Measurements from ENCODE around the gene RIOK2.

Gene RIOK2

GRCh38 chr5:97164846-97165245, 18.2 kb downstream of the RIOK2 start:
- no peak overlapping the region for H3K4me3 ChIP-seq (ENCODE audit: low read depth, low read length)
- H3K27me3 ChIP-seq (ENCODE audit: control insufficient read depth, insufficient read depth, low read length): no peaks in the 10 kb centered on the region
- H3K9ac ChIP-seq (ENCODE audit: low read depth, low read length): no peak overlapping the region
- no peaks in the 10 kb centered on the region for H3K4me1 ChIP-seq (ENCODE audit: control insufficient read depth, insufficient read depth, low read length)
- H3K9me3 ChIP-seq (ENCODE audit: control insufficient read depth, insufficient read depth, low read length): no peaks in the 10 kb centered on the region
- no peaks in the 10 kb centered on the region for H3K36me3 ChIP-seq (ENCODE audit: control insufficient read depth, insufficient read depth, low read length)

GRCh38 chr5:97163790-97164285, 19.2 kb downstream of the RIOK2 start:
- Histone ChIP-seq H3K9me3 (ENCODE audit: control insufficient read depth, insufficient read depth, low read length) (no peaks in the 10 kb centered on the region), H3K4me3 (ENCODE audit: low read depth, low read length) (no peak overlapping the region), H3K9ac (ENCODE audit: low read depth, low read length) (no peak overlapping the region), H3K36me3 (ENCODE audit: control insufficient read depth, insufficient read depth, low read length) (no peaks in the 10 kb centered on the region), H3K4me1 (ENCODE audit: control insufficient read depth, insufficient read depth, low read length) (no peaks in the 10 kb centered on the region), H3K27me3 (ENCODE audit: control insufficient read depth, insufficient read depth, low read length) (no peaks in the 10 kb centered on the region)

- Histone ChIP-seq H3K27me3 (ENCODE audit: control insufficient read depth, insufficient read depth, low read length) (no peaks in the 10 kb centered on the region), H3K4me1 (ENCODE audit: control insufficient read depth, insufficient read depth, low read length) (no peaks in the 10 kb centered on the region), H3K36me3 (ENCODE audit: control insufficient read depth, insufficient read depth, low read length) (no peaks in the 10 kb centered on the region), H3K9me3 (ENCODE audit: control insufficient read depth, insufficient read depth, low read length) (no peaks in the 10 kb centered on the region), H3K4me3 (ENCODE audit: low read depth, low read length) (no peak overlapping the region), H3K9ac (ENCODE audit: low read depth, low read length) (no peak overlapping the region)
These were observed 19.7 kb downstream of the RIOK2 start for GRCh38 chr5:97163360-97163764.

GRCh38 chr5:97162045-97162444, 21.0 kb downstream of the RIOK2 start:
- Histone ChIP-seq H3K4me1 (ENCODE audit: control insufficient read depth, insufficient read depth, low read length) (no peaks in the 10 kb centered on the region), H3K27me3 (ENCODE audit: control insufficient read depth, insufficient read depth, low read length) (no peaks in the 10 kb centered on the region), H3K36me3 (ENCODE audit: control insufficient read depth, insufficient read depth, low read length) (no peaks in the 10 kb centered on the region), H3K9me3 (ENCODE audit: control insufficient read depth, insufficient read depth, low read length) (no peaks in the 10 kb centered on the region), H3K4me3 (ENCODE audit: low read depth, low read length) (no peak overlapping the region), H3K9ac (ENCODE audit: low read depth, low read length) (no peak overlapping the region)

- no peaks in the 10 kb centered on the region for H3K27me3 ChIP-seq (ENCODE audit: control insufficient read depth, insufficient read depth, low read length)
- H3K4me1 ChIP-seq (ENCODE audit: control insufficient read depth, insufficient read depth, low read length): no peaks in the 10 kb centered on the region
- H3K9ac ChIP-seq (ENCODE audit: low read depth, low read length): no peak overlapping the region
- no peak overlapping the region for H3K4me3 ChIP-seq (ENCODE audit: low read depth, low read length)
- H3K9me3 ChIP-seq (ENCODE audit: control insufficient read depth, insufficient read depth, low read length): no peaks in the 10 kb centered on the region
- H3K36me3 ChIP-seq (ENCODE audit: control insufficient read depth, insufficient read depth, low read length): no peaks in the 10 kb centered on the region
These were observed 25.4 kb downstream of the RIOK2 start for GRCh38 chr5:97157689-97158088.

GRCh38 chr5:97151370-97151769, 31.7 kb downstream of the RIOK2 start:
- Histone ChIP-seq H3K36me3 (ENCODE audit: control insufficient read depth, insufficient read depth, low read length) (no peaks in the 10 kb centered on the region), H3K9ac (ENCODE audit: low read depth, low read length) (no peak overlapping the region), H3K4me1 (ENCODE audit: control insufficient read depth, insufficient read depth, low read length) (peaks cover 2% of the 10 kb centered on the region), H3K9me3 (ENCODE audit: control insufficient read depth, insufficient read depth, low read length) (no peaks in the 10 kb centered on the region), H3K4me3 (ENCODE audit: low read depth, low read length) (no peak overlapping the region), H3K27me3 (ENCODE audit: control insufficient read depth, insufficient read depth, low read length) (no peaks in the 10 kb centered on the region)

GRCh38 chr5:97150401-97150800, 32.6 kb downstream of the RIOK2 start:
- Histone ChIP-seq H3K9me3 (ENCODE audit: control insufficient read depth, insufficient read depth, low read length) (no peaks in the 10 kb centered on the region), H3K4me3 (ENCODE audit: low read depth, low read length) (no peak overlapping the region), H3K27me3 (ENCODE audit: control insufficient read depth, insufficient read depth, low read length) (no peaks in the 10 kb centered on the region), H3K36me3 (ENCODE audit: control insufficient read depth, insufficient read depth, low read length) (no peaks in the 10 kb centered on the region), H3K9ac (ENCODE audit: low read depth, low read length) (no peak overlapping the region), H3K4me1 (ENCODE audit: control insufficient read depth, insufficient read depth, low read length) (peaks cover 2% of the 10 kb centered on the region)

GRCh38 chr5:97149709-97150108, 33.3 kb downstream of the RIOK2 start:
- Histone ChIP-seq H3K27me3 (ENCODE audit: control insufficient read depth, insufficient read depth, low read length) (no peaks in the 10 kb centered on the region), H3K4me3 (ENCODE audit: low read depth, low read length) (no peak overlapping the region), H3K9ac (ENCODE audit: low read depth, low read length) (no peak overlapping the region), H3K4me1 (ENCODE audit: control insufficient read depth, insufficient read depth, low read length) (peaks cover 2% of the 10 kb centered on the region), H3K36me3 (ENCODE audit: control insufficient read depth, insufficient read depth, low read length) (no peaks in the 10 kb centered on the region), H3K9me3 (ENCODE audit: control insufficient read depth, insufficient read depth, low read length) (no peaks in the 10 kb centered on the region)

GRCh38 chr5:97148288-97148687, 34.8 kb downstream of the RIOK2 start:
- Histone ChIP-seq H3K4me3 (ENCODE audit: low read depth, low read length) (no peak overlapping the region), H3K36me3 (ENCODE audit: control insufficient read depth, insufficient read depth, low read length) (no peaks in the 10 kb centered on the region), H3K4me1 (ENCODE audit: control insufficient read depth, insufficient read depth, low read length) (peaks cover 2% of the 10 kb centered on the region), H3K9ac (ENCODE audit: low read depth, low read length) (no peak overlapping the region), H3K9me3 (ENCODE audit: control insufficient read depth, insufficient read depth, low read length) (no peaks in the 10 kb centered on the region), H3K27me3 (ENCODE audit: control insufficient read depth, insufficient read depth, low read length) (no peaks in the 10 kb centered on the region)

GRCh38 chr5:97143704-97144103, 39.3 kb downstream of the RIOK2 start:
- H3K4me1 ChIP-seq (ENCODE audit: control insufficient read depth, insufficient read depth, low read length): peaks cover 13% of the 10 kb centered on the region
- H3K9ac ChIP-seq (ENCODE audit: low read depth, low read length): no peak overlapping the region
- H3K4me3 ChIP-seq (ENCODE audit: low read depth, low read length): no peak overlapping the region
- H3K27me3 ChIP-seq (ENCODE audit: control insufficient read depth, insufficient read depth, low read length): no peaks in the 10 kb centered on the region
- no peaks in the 10 kb centered on the region for H3K9me3 ChIP-seq (ENCODE audit: control insufficient read depth, insufficient read depth, low read length)
- H3K36me3 ChIP-seq (ENCODE audit: control insufficient read depth, insufficient read depth, low read length): no peaks in the 10 kb centered on the region

- no peaks in the 10 kb centered on the region for H3K27me3 ChIP-seq (ENCODE audit: control insufficient read depth, insufficient read depth, low read length)
- no peak within 1 kb of the TSS for H3K9ac ChIP-seq (ENCODE audit: low read depth, low read length)
- no peaks in the 10 kb centered on the region for H3K9me3 ChIP-seq (ENCODE audit: control insufficient read depth, insufficient read depth, low read length)
- H3K4me3 ChIP-seq (ENCODE audit: low read depth, low read length): no peak within 1 kb of the TSS
- no peaks in the 10 kb centered on the region for H3K36me3 ChIP-seq (ENCODE audit: control insufficient read depth, insufficient read depth, low read length)
- H3K4me1 ChIP-seq (ENCODE audit: control insufficient read depth, insufficient read depth, low read length): peaks cover 11% of the 10 kb centered on the region
These were observed 40.4 kb downstream of the RIOK2 start, which contains the start of gene LIX1 for GRCh38 chr5:97142521-97143254. TSS of gene LIX1 (minus strand) at chr5:97142611. CDS start at chr5:97142576, 35 bp downstream.

GRCh38 chr5:97141539-97141938, 41.5 kb downstream of the RIOK2 start:
- Histone ChIP-seq H3K27me3 (ENCODE audit: control insufficient read depth, insufficient read depth, low read length) (no peaks in the 10 kb centered on the region), H3K9ac (ENCODE audit: low read depth, low read length) (no peak overlapping the region), H3K4me3 (ENCODE audit: low read depth, low read length) (no peak overlapping the region), H3K4me1 (ENCODE audit: control insufficient read depth, insufficient read depth, low read length) (peaks cover 11% of the 10 kb centered on the region), H3K9me3 (ENCODE audit: control insufficient read depth, insufficient read depth, low read length) (no peaks in the 10 kb centered on the region), H3K36me3 (ENCODE audit: control insufficient read depth, insufficient read depth, low read length) (no peaks in the 10 kb centered on the region)
